Trophoblast cell (in vitro differentiated cells and primary cell): Measurements from ENCODE around the gene CXXC5.
A peak's percentile ranks its signal among the peaks of the same experiment; 100 is the strongest.

Experiments
- DNase-seq, 2 donors: peaks; one replicate each; pipeline ENCODE4 v3.0.0-alpha.2; 2016
- H2AFZ ChIP-seq: 2 replicates; pipeline ENCODE4 v1.6.1; 2013; ENCODE audit warnings: low read length, moderate library complexity, mild to moderate bottlenecking; ENCODE audit not compliant: insufficient read depth, poor library complexity
- H2AK5ac ChIP-seq: 2 replicates; pipeline ENCODE4 v1.6.1; 2013; ENCODE audit warnings: mild to moderate bottlenecking, low read length
- H2BK120ac ChIP-seq: 2 replicates; pipeline ENCODE4 v1.6.1; 2013; ENCODE audit warnings: low read length, mild to moderate bottlenecking, moderate library complexity; ENCODE audit not compliant: insufficient read depth, poor library complexity
- H2BK12ac ChIP-seq: 2 replicates; pipeline ENCODE4 v1.6.1; 2013; ENCODE audit warnings: mild to moderate bottlenecking, low read length, moderate library complexity
- H2BK5ac ChIP-seq: 2 replicates; pipeline ENCODE4 v1.6.1; 2013; ENCODE audit warnings: low read length, low read depth, moderate library complexity, mild to moderate bottlenecking; ENCODE audit not compliant: poor library complexity
- H3K14ac ChIP-seq: 2 replicates; pipeline ENCODE4 v1.6.1; 2013; ENCODE audit warnings: mild to moderate bottlenecking, low read length
- H3K18ac ChIP-seq: 2 replicates; pipeline ENCODE4 v1.6.1; 2013; ENCODE audit warnings: mild to moderate bottlenecking, low read length
- H3K23ac ChIP-seq: 2 replicates; pipeline ENCODE4 v1.6.1; 2013; ENCODE audit warnings: low read length
- H3K27ac ChIP-seq: 2 replicates; pipeline ENCODE4 v1.5.1; 2013; ENCODE audit warnings: low read depth, mild to moderate bottlenecking, inconsistent platforms, low read length, moderate library complexity
- H3K27me3 ChIP-seq: 2 replicates; pipeline ENCODE4 v1.6.1; 2013; ENCODE audit warnings: inconsistent platforms, mild to moderate bottlenecking, low read length, moderate library complexity; ENCODE audit not compliant: insufficient read depth
- H3K36me3 ChIP-seq, 2 experiments: 1 replicate in 1 of 2; 2 replicates in 1 of 2; pipeline ENCODE4 v1.6.1; 2013; ENCODE audit warnings: low read length in 2 of 2, mild to moderate bottlenecking in 2 of 2, moderate library complexity in 1 of 2; ENCODE audit not compliant: insufficient read depth in 2 of 2, control insufficient read depth in 1 of 2
- H3K4ac ChIP-seq: 2 replicates; pipeline ENCODE4 v1.6.1; 2013; ENCODE audit warnings: low read depth, mild to moderate bottlenecking, low read length, moderate library complexity
- H3K4me1 ChIP-seq, 2 experiments: 1 replicate in 1 of 2; 2 replicates in 1 of 2; pipeline ENCODE4 v1.6.1; 2013; ENCODE audit warnings: low read length in 2 of 2, mild to moderate bottlenecking in 2 of 2, moderate library complexity in 1 of 2; ENCODE audit not compliant: insufficient read depth in 2 of 2, control insufficient read depth in 1 of 2
- H3K4me2 ChIP-seq: 2 replicates; pipeline ENCODE4 v1.6.1; 2013; ENCODE audit warnings: inconsistent platforms, mild to moderate bottlenecking, low read length, moderate library complexity
- H3K4me3 ChIP-seq: 2 replicates; pipeline ENCODE4 v1.5.1; 2013; ENCODE audit warnings: mild to moderate bottlenecking, low read depth, low read length, inconsistent platforms
- H3K79me1 ChIP-seq: one replicate; pipeline ENCODE4 v1.6.1; 2013; ENCODE audit warnings: low read length
- H3K79me2 ChIP-seq: 2 replicates; pipeline ENCODE4 v1.6.1; 2013; ENCODE audit warnings: low read length, mild to moderate bottlenecking; ENCODE audit not compliant: control insufficient read depth, insufficient read depth, poor library complexity
- H3K9ac ChIP-seq: 2 replicates; pipeline ENCODE4 v1.6.1; 2013; ENCODE audit warnings: mild to moderate bottlenecking, low read length
- H3K9me3 ChIP-seq: 2 replicates; pipeline ENCODE4 v1.6.1; 2013; ENCODE audit warnings: low read depth, mild to moderate bottlenecking, control low read depth, inconsistent platforms, low read length; ENCODE audit not compliant: insufficient read depth
- H4K12ac ChIP-seq: 2 replicates; pipeline ENCODE4 v1.6.1; 2013; ENCODE audit warnings: low read depth, mild to moderate bottlenecking, low read length, moderate library complexity
- H4K8ac ChIP-seq: 2 replicates; pipeline ENCODE4 v1.6.1; 2013; ENCODE audit warnings: low read depth, mild to moderate bottlenecking, low read length, moderate library complexity
- H4K91ac ChIP-seq: one replicate; pipeline ENCODE4 v1.6.1; 2013; ENCODE audit warnings: low read depth, mild to moderate bottlenecking, low read length, moderate library complexity
- WGBS: extraction: QIAGEN DNeasy Blood & Tissue Kit; methylation state at CpG from one replicate; pipeline ENCODE4 v1.1.7; 2013; ENCODE audit warnings: missing lambda C conversion rate; ENCODE audit not compliant: insufficient read length, insufficient coverage; ENCODE audit errors: extremely low coverage; 5-methylcytosine and 5-hydroxymethylcytosine counted together

The CXXC5 gene

GRCh38 chr5:139695178-139695573 is 47.0 kb downstream of the CXXC5 start:
- Histone ChIP-seq H4K8ac (no peak overlapping the region), H3K18ac (no peak overlapping the region), H3K4me1 (peaks cover 50 to 71% of the 10 kb centered on the region in 2 experiments), H3K4ac (no peak overlapping the region), H3K79me1 (peaks cover 44% of the 10 kb centered on the region), H3K27ac (peak overlapping the region; percentile 22), H3K14ac (no peak overlapping the region), H2BK120ac (no peak overlapping the region), H2BK12ac (no peak overlapping the region), H3K4me2 (no peak overlapping the region), H3K4me3 (no peak overlapping the region), H3K79me2 (peaks cover 12% of the 10 kb centered on the region), H2AK5ac (no peak overlapping the region), H3K9ac (no peak overlapping the region), H2BK5ac (no peak overlapping the region), H3K23ac (no peak overlapping the region), H3K36me3 (no peaks in the 10 kb centered on the region), H3K9me3 (peaks cover 2% of the 10 kb centered on the region), H2AFZ (no peak overlapping the region), H4K12ac (no peak overlapping the region), H3K27me3 (no peaks in the 10 kb centered on the region), H4K91ac (peak overlapping the region; percentile 48)
- no peak for DNase-seq
- WGBS: no CpG with 5 or more reads among the region's 2 CpGs

GRCh38 chr5:139696167-139696893 is 48.2 kb downstream of the CXXC5 start:
- H3K4ac ChIP-seq: peak overlapping the region; percentile 53
- DNase-seq: no peak
- peak overlapping the region; percentile 17 for H4K12ac ChIP-seq
- H2BK5ac ChIP-seq: peak overlapping the region; percentile 82
- H4K91ac ChIP-seq: peak overlapping the region; percentile 89
- H4K8ac ChIP-seq: peak overlapping the region; percentile 67
- H3K14ac ChIP-seq: peak overlapping the region; percentile 65
- H2AK5ac ChIP-seq: peak overlapping the region; percentile 66
- H3K23ac ChIP-seq: no peak overlapping the region
- H2BK120ac ChIP-seq: peak overlapping the region; percentile 73
- peaks cover 15% of the 10 kb centered on the region for H3K79me2 ChIP-seq
- peaks cover 2% of the 10 kb centered on the region for H3K9me3 ChIP-seq
- H3K4me1 ChIP-seq: peaks cover 54 to 77% of the 10 kb centered on the region in 2 experiments
- H3K27ac ChIP-seq: peak overlapping the region; percentile 100
- peak overlapping the region; percentile 83 for H3K18ac ChIP-seq
- H2BK12ac ChIP-seq: peak overlapping the region; percentile 85
- no peak overlapping the region for H3K4me3 ChIP-seq
- H3K36me3 ChIP-seq: no peaks in the 10 kb centered on the region
- no CpG with 5 or more reads among the region's 21 CpGs for WGBS
- peak overlapping the region; percentile 55 for H3K4me2 ChIP-seq
- peak overlapping the region; percentile 9 for H2AFZ ChIP-seq
- H3K27me3 ChIP-seq: no peaks in the 10 kb centered on the region
- peaks cover 55% of the 10 kb centered on the region for H3K79me1 ChIP-seq
- H3K9ac ChIP-seq: peak overlapping the region; percentile 24

- Histone ChIP-seq H3K36me3 (no peaks in the 10 kb centered on the region), H3K23ac (no peak overlapping the region), H4K8ac (peak overlapping the region; percentile 97), H2BK5ac (peak overlapping the region; percentile 88), H4K91ac (peak overlapping the region; percentile 100), H3K9ac (peak overlapping the region; percentile 55), H3K27me3 (no peaks in the 10 kb centered on the region), H3K9me3 (peaks cover 2% of the 10 kb centered on the region), H3K79me2 (peaks cover 15% of the 10 kb centered on the region), H3K27ac (peak overlapping the region; percentile 100), H3K14ac (peak overlapping the region; percentile 95), H2AFZ (peak overlapping the region; percentile 85), H3K4me1 (peaks cover 55 to 75% of the 10 kb centered on the region in 2 experiments), H2BK120ac (peak overlapping the region; percentile 99), H4K12ac (peak overlapping the region; percentile 78), H3K4me3 (no peak overlapping the region), H3K79me1 (peaks cover 57% of the 10 kb centered on the region), H3K4me2 (peak overlapping the region; percentile 62), H2BK12ac (peak overlapping the region; percentile 100), H3K18ac (peak overlapping the region; percentile 96), H2AK5ac (peak overlapping the region; percentile 98), H3K4ac (peak overlapping the region; percentile 97)
- WGBS: no CpG with 5 or more reads among the region's 55 CpGs
- DNase-seq: peak in 1 of 2 donors; percentile 35
Measured at GRCh38 chr5:139696894-139697658, 48.9 kb downstream of the CXXC5 start.

GRCh38 chr5:139698490-139699146 is 50.5 kb downstream of the CXXC5 start:
- WGBS: no CpG with 5 or more reads among the region's 13 CpGs
- H3K4me2 ChIP-seq: no peak overlapping the region
- H4K8ac ChIP-seq: peak overlapping the region; percentile 65
- peak overlapping the region; percentile 97 for H3K4ac ChIP-seq
- no peaks in the 10 kb centered on the region for H3K36me3 ChIP-seq
- no peaks in the 10 kb centered on the region for H3K27me3 ChIP-seq
- H3K23ac ChIP-seq: no peak overlapping the region
- H2BK5ac ChIP-seq: peak overlapping the region; percentile 76
- H4K12ac ChIP-seq: no peak overlapping the region
- H3K27ac ChIP-seq: peak overlapping the region; percentile 100
- peaks cover 15% of the 10 kb centered on the region for H3K79me2 ChIP-seq
- H3K9ac ChIP-seq: no peak overlapping the region
- H2AFZ ChIP-seq: no peak overlapping the region
- peak overlapping the region; percentile 100 for H2BK12ac ChIP-seq
- H2AK5ac ChIP-seq: peak overlapping the region; percentile 69
- peaks cover 57% of the 10 kb centered on the region for H3K79me1 ChIP-seq
- peak overlapping the region; percentile 96 for H3K18ac ChIP-seq
- H3K14ac ChIP-seq: peak overlapping the region; percentile 85
- H4K91ac ChIP-seq: peak overlapping the region; percentile 100
- DNase-seq: no peak
- H3K4me3 ChIP-seq: no peak overlapping the region
- H3K4me1 ChIP-seq: peaks cover 46 to 61% of the 10 kb centered on the region in 2 experiments
- H2BK120ac ChIP-seq: peak overlapping the region; percentile 99
- H3K9me3 ChIP-seq: peaks cover 2% of the 10 kb centered on the region
